HT-29 (cell line): ENCODE measurements around the gene NKAPL. TPM values are rescaled to one million over a fixed set of nuclear protein-coding genes. Genes with fewer than 3 reads are reported as not detected.
"Not testable (repeated sequence)": the region's sequence is repeated elsewhere in the genome, so short reads cannot be mapped to it uniquely, and the experiment has no call there.

Experiments used
- DNase-seq: peaks from one replicate; pipeline ENCODE4 v3.0.0-alpha.2; 2015; ENCODE audit warnings: low spot score
- total RNA-seq: library from RNA; depleted of rRNA; stranded (reverse); fragments of >200 nt; shearing (Covaris generic); gene quantifications from 2 replicates; pipeline ENCODE4 v1.2.3, GENCODE V29; 2014; rRNA removed

Gene NKAPL
- total RNA-seq, 1 experiment from 2014 or later, result not detected

DNA sequence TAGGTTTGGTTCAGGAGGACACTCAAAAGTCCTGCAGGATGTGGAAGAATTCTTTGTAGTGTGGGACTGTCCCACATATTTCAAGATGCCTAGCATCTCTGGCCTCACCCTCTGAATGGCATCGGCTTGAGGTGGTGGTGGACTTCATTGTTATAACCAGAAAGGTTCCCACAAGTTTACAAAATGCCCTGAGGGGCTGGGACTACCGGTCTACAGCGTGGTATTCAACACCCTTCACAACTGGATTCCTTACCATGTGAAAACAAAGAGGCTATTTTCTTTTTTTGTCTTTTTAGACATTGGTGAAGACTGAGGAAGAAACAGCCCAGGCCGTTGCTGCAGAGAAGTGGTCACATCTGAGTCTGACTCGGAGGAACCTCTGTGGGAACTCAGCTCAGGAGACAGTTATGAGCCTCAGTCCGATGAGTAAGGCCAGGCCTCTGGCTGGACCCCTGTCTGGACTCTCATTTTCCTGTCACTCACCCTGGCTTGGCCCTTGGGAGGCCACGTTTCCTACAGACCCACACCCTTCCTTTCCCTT lies 37.5 kb downstream of the NKAPL start:
- DNase-seq, result no peak

DNA sequence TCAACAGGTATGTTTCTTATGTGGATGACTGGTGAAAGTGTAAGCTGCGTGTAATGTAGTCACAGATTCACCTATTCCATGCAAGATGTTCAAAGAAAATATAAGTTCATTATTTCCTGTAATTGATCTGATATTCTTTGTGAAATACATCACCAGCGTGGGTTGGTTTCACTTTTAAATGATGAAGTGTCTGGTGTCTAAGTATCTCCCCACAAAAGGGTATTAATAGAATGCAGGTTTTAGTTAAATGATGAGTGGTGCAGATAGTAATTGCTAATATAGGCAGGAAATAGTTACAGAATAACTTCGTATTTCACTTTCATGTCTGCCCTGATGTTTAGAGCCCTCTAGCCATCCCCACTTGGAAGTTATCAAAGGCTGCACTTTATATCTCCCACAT lies 44.5 kb downstream of the NKAPL start:
- no peak for DNase-seq

DNA sequence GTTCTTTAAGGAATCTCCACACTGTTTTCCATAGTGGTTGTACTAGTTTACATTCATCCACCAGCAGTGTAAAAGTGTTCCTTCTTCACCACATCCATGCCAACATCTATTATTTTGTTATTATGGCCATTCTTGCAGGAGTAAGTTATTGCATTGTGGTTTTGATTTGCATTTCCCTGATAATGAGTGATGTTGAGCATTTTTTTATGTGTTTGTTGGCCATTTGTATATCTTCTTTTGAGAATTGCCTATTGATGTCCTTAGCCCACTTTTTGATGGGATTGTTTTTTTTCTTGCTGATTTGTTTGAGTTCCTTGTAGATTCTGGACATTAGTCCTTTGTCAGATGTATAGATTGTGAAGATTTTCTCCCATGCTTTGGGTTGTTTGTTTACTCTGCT lies 47.3 kb downstream of the NKAPL start:
- DNase-seq, result not testable (repeated sequence)

Other genes starting within 250 kb of the NKAPL start
- 4.4 and 5.2 TPM in 2 replicates for gene ZNF165, start 178.7 kb upstream of the NKAPL start, total RNA-seq
- 4.5 and 5.8 TPM in 2 replicates for gene ZSCAN16, start 134.7 kb upstream of the NKAPL start, total RNA-seq
- 5.3 and 5.7 TPM in 2 replicates for gene ZKSCAN8, start 117.4 kb upstream of the NKAPL start, total RNA-seq
- gene ZSCAN9, start 34.0 kb upstream of the NKAPL start, total RNA-seq, result 6.8 and 6.9 TPM in 2 replicates
- gene ZKSCAN4, start 7.0 kb upstream of the NKAPL start, total RNA-seq, result 0.60 and 1.0 TPM in 2 replicates
- 1.0 and 3.2 TPM in 2 replicates for gene ZSCAN26, start 7.8 kb downstream of the NKAPL start, total RNA-seq
- gene PGBD1, start 22.3 kb downstream of the NKAPL start, total RNA-seq, result 0.97 and 1.2 TPM in 2 replicates
- gene ZSCAN31, start 76.9 kb downstream of the NKAPL start, total RNA-seq, result 3.1 and 6.4 TPM in 2 replicates
- gene ZKSCAN3, start 90.7 kb downstream of the NKAPL start, total RNA-seq, result 0.53 and 0.60 TPM in 2 replicates
- gene ZSCAN12, start 140.4 kb downstream of the NKAPL start, total RNA-seq, result 2.1 TPM in 2 replicates
- gene ZSCAN23, start 184.2 kb downstream of the NKAPL start, total RNA-seq, result 0.64 and 1.1 TPM in 2 replicates